NOMO-1 (cell line): ENCODE data around the gene WDR31.
A peak's percentile ranks its signal among the peaks of the same experiment; 100 is the strongest.

Experiments
- DNase-seq, 2 experiments: peaks; one replicate each; lab custom pipeline; 2025; ENCODE audit not compliant: unreplicated experiment in 2 of 2; lab: John Stamatoyannopoulos, UW

WDR31 gene

DNA sequence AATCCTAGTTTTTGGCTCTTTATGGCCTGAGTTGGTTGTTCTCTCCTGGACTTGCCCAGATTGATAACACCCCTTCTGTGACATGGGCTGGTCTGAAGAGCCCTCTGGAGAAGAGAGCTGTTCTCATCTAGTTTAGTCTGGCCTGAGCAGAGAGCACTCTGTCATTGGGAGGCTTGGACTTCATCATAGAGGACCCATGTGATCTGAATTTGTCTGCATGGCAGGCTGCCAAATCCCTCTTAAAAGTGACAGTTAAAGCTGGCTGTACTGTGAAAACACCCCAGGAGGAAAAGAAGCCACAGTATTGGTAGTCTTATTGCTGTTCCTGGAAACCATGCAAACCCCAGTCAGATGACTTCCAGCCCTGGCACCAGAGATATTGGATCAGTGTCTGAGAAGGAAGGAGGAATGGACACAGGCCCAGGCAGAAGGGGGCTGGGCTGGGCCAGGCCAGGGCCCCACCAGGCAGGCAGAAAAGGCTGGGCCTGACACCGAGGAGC, 3.7 kb upstream of the WDR31 start:
- no peak for DNase-seq

GRCh38 chr9:113341712-113342410, 1.8 kb upstream of the WDR31 start:
- no peak for DNase-seq

GRCh38 chr9:113337714-113338113, 2.4 kb downstream of the WDR31 start:
- no peak for DNase-seq

DNA sequence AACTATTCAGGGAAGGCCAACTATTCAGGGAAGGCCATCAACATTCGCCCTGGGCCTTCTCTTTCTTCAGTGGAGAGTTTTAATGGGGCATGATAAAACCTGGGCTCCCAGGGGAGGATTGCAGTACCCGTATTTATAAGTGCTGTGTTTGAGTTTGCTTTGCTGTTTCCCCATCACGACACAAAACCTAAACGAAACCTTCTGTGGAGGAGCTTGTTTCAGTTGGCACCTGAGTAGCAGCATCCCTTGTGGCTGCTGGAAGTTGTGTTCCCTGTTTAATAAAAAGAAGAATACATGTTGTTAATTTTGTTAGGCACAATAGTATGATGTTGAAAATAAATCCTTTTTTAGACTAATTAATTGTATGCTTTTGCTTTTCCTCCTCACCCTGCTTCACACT, 8.3 kb downstream of the WDR31 start:
- no peak for DNase-seq

DNA sequence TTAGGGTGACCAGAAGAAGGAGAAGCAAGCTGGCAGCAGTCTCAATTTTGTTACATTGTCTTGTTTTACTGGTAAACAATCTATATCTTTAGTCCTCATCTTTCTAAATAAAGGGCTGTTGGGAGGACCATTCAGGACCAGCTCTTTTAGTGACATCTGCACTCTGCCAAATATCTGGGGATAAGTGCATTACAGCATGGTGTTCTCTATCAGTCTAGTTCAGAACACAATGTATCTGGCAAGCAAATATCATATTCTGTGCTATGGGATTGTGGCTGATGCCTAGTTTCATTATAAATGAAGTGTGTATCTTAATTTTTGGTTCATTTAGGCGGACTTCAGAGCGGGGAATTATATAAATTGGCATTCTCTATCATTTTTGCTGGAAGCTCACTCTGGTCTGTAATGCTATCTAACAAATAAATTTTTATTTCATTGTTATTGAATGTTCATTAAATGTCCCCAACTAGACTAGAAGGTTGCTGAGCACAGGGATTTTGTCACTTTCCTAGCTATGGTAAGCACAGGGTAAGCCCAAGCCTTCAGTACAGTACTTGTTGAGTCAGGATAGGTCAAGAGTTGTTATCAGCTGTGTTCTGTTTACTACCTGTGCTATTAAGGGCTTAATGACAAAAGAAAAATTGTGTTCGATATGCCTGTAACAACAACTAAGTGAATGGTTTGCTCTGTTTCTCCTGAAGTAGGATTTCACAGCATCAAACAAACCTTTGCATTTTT, 11.9 kb downstream of the WDR31 start:
- DNase-seq, result no peak

- no peak for DNase-seq
Measured at GRCh38 chr9:113326230-113326629, 13.8 kb downstream of the WDR31 start.

DNA sequence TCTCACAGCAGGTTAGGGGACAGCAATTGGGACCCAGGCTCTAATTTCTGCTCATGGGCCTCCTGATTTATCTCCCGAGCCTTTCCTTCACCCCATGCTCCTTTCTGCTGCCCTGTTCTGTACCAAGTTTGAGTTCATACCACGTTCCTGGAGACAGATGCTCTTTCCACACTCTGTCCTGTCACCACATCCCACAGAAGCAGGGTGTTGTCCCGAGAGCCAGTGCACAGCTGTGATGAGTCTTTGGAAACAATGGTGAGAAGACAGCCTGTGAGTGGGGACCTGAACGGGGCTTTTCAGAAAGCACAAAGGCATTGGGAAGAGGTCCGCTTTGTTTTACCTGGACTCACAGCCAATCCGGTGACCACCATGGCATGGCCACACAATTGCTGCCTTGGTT, 17.4 kb downstream of the WDR31 start:
- no peak for DNase-seq

GRCh38 chr9:113320051-113320450, 20.0 kb downstream of the WDR31 start:
- DNase-seq, result no peak

GRCh38 chr9:113319054-113319453, 21.0 kb downstream of the WDR31 start:
- no peak for DNase-seq

- no peak for DNase-seq
Measured at GRCh38 chr9:113317777-113318176, 22.3 kb downstream of the WDR31 start.

DNA sequence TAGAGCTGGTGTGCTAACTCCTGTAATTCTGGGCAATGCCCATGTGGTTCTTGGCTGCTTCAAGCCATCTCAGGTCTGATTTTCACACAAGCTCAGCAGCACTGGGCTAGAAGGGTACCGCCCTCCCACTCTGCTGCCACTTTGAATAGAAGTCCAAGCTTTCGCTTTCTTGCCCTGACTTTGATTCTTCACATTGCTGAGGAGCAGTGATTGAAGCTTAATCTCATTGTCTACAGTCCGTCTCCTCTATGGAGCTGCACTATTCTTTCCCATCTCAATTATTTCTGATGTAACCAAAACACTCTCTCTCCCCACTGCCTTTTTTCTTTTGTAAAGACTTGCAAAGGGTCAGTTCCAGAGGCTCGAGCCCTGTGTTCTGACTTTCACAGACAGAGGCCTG, 24.0 kb downstream of the WDR31 start:
- DNase-seq, result no peak

- DNase-seq, result no peak
Measured at GRCh38 chr9:113315231-113315630, 24.8 kb downstream of the WDR31 start.

DNA sequence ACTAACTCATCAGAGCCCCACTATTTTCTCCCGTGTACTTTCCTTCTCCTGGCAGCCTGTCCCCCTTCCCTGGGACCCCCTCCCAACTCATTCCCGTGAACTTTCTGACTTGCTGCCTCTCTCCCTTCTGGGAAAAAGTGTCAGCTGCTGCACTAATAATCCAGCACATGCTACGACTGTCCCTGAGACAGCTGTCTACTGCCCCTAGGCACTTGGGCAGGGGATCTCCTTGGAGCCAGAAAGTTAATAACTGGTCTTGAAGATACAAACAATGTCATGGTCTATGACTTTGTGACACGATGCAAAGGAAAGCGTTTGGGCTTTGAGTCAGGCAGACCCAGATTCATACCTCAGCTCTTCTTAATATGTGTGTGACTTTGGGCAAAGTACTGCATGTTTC, 26.8 kb downstream of the WDR31 start:
- DNase-seq, result no peak

- DNase-seq, result no peak
Measured at GRCh38 chr9:113311961-113312360, 28.1 kb downstream of the WDR31 start.

DNA sequence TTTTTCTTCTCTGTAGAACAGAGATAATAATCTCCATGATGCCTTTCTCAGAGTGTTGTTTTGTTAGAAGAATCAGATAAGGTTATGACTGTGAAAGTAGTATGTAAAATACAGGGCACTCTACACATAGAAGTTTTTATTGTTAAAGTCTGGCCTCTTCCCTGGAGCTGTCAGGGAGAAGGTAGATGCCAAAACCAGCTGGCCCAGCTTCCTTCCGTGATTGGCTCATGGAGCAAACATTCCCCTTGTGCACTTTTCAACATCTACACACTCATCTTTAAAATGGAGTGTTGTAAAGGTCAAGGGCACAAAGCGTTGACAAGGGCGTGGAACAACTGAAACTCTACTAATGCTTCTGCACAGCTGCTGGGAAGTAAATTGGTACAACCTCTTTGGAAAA, 29.5 kb downstream of the WDR31 start:
- no peak for DNase-seq

- DNase-seq, result peak; percentile 7 to 55
Measured at GRCh38 chr9:113309204-113309813, 30.8 kb downstream of the WDR31 start.

DNA sequence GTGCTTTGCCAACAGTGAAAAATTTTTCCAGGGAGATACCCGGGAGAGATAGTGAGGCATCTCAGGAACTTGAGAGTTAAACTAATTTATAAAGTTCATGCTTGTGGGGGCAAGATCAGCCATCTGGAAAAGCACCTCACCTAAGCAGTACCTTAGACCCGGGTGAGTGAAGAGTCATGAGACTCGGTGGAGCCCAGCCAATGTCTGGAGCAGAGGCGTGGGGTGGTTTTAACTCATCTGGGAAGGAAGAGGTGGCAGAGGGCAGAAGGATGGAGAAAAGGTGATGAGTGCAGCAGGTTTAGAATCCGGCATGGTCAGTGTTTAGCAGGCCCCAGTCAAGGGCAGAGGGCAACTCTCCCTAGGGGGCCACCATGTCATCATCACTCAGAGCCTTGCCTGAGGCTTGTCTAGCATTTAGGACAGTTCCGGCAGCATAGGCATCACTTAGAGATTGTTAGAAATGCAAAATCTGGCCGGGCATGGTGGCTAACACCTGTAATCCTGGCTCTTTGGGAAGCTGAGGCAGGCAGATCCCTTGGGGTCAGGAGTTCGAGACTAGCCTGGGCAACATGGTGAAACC, 32.6 kb downstream of the WDR31 start:
- no peak for DNase-seq

DNA sequence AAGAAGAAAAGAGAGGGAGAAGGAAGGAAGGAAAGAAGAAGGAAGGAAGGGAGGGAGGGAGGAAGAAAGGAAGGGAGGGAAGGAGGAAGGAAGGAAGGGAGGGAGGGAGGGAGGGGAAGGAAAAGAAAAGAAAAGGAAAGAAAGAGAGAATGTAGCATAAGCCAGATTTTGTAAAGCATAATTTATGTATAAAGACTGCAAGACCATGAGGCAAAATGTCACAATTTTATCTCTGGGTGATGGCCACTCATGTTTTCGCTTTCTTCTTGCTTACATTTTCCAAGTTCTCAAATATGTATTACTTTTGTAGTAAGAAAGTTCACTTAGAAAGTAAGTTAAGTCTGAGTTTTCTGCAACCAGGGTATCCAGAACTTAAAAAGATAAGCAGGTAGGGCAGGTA, 33.5 kb downstream of the WDR31 start:
- no peak for DNase-seq

- DNase-seq, result no peak
Measured at GRCh38 chr9:113302792-113303418, 37.2 kb downstream of the WDR31 start, which contains the start of gene RNF183. RNF183 (minus strand) TSS chr9:113303376; CDS start chr9:113298184, 5,192 bp downstream.

GRCh38 chr9:113301548-113301947, 38.5 kb downstream of the WDR31 start:
- DNase-seq, result no peak

GRCh38 chr9:113299800-113300292, 40.2 kb downstream of the WDR31 start:
- peak; percentile 25 to 73 for DNase-seq
